Panc1 (cell line): ENCODE results near the gene IGFBP3. TPM values are rescaled to one million over a fixed set of nuclear protein-coding genes. Genes with fewer than 3 reads are reported as not detected.

Source experiments
- ATAC-seq: fragments of 200-7000 bp; cut with Tn5 transposase; 2 replicates; pipeline ENCODE4 v1.9.1; 2020; ENCODE audit warnings: mild to moderate bottlenecking, moderate library complexity
- BruUV-seq: library from RNA; stranded (reverse); fragments of 400-500 nt; replicated peaks from 2 replicates; lab custom pipeline; 2021; lab: Mats Ljungman, UMichigan
- CTCF ChIA-PET: fragments of 300-600 bp; sonication (Branson Sonifier 250); formaldehyde crosslinking; loops from one replicate; lab custom pipeline; 2022; ENCODE audit warnings: antibody characterized with exemption; lab: Charles Lee
- POLR2A ChIA-PET: fragments of 300-600 bp; sonication (Branson Sonifier 250); formaldehyde crosslinking; loops from one replicate; lab custom pipeline; 2022; ENCODE audit warnings: antibody characterized with exemption; lab: Charles Lee
- DNase-seq: peaks from one replicate; pipeline ENCODE4 v3.0.0-alpha.2; 2010; ENCODE audit warnings: low read depth, low spot score
- H3K27ac ChIP-seq: 2 replicates; pipeline ENCODE4 v1.5.1; 2011; ENCODE audit warnings: mild to moderate bottlenecking, low read length, inconsistent platforms
- H3K27me3 ChIP-seq: fragments of 200-500 bp; sonication (Bioruptor generic); 2 replicates; pipeline ENCODE4 v1.6.0; 2014; ENCODE audit warnings: low read length, inconsistent platforms; ENCODE audit not compliant: control insufficient read depth, insufficient read depth
- H3K36me3 ChIP-seq: fragments of 200-500 bp; sonication (Bioruptor generic); 2 replicates; pipeline ENCODE4 v1.5.1; 2014; ENCODE audit warnings: inconsistent platforms, mild to moderate bottlenecking, low read length, moderate library complexity; ENCODE audit not compliant: control insufficient read depth, insufficient read depth
- H3K4me1 ChIP-seq: 2 replicates; pipeline ENCODE4 v1.5.1; 2011; ENCODE audit warnings: inconsistent platforms, mild to moderate bottlenecking, low read length, moderate library complexity; ENCODE audit not compliant: control insufficient read depth, insufficient read depth
- H3K4me3 ChIP-seq, 2 experiments: 2 replicates each; pipeline ENCODE4 v1.5.1; 2011 to 2012; ENCODE audit warnings: low read depth in 2 of 2, low read length in 2 of 2, mild to moderate bottlenecking in 2 of 2, inconsistent platforms in 1 of 2, moderate library complexity in 1 of 2
- H3K9me3 ChIP-seq: fragments of 200-500 bp; sonication (Bioruptor generic); 2 replicates; pipeline ENCODE4 v1.5.1; 2014; ENCODE audit warnings: low read depth, mild to moderate bottlenecking, inconsistent platforms, low read length, moderate library complexity; ENCODE audit not compliant: control insufficient read depth, insufficient read depth
- POLR2AphosphoS5 ChIP-seq: IDR thresholded peaks from 2 replicates; pipeline ENCODE4 v1.6.1; 2012; ENCODE audit warnings: mild to moderate bottlenecking, low read depth, low read length, moderate library complexity
- REST ChIP-seq, 2 experiments: IDR thresholded peaks; 2 replicates each; pipeline ENCODE4 v1.6.1; 2011 to 2012; ENCODE audit warnings: low read depth in 2 of 2, control low read depth in 1 of 2, low read length in 1 of 2, mild to moderate bottlenecking in 1 of 2, moderate library complexity in 1 of 2; ENCODE audit not compliant: insufficient read depth in 1 of 2
- SIN3A ChIP-seq: IDR thresholded peaks from 2 replicates; pipeline ENCODE4 v1.6.1; 2012; ENCODE audit warnings: low read depth, mild to moderate bottlenecking, low read length, moderate library complexity, borderline replicate concordance; ENCODE audit not compliant: insufficient read depth
- TCF7L2 ChIP-seq: IDR thresholded peaks from 2 replicates; pipeline ENCODE4 v1.6.1; 2011; ENCODE audit warnings: mild to moderate bottlenecking, low read depth, low read length, inconsistent platforms
- in situ Hi-C: cut with HindIII; loops from 2 replicates; pipeline ENCODE4 v1.10.0; 2016; ENCODE audit warnings: low sequenced_read_pairs, low pct_unique_long_range_greater_than_20kb
- intact Hi-C: fragments of 100-400 bp; cut with micrococcal nuclease; formaldehyde crosslinking; loops from one replicate; pipeline ENCODE4 v1.10.0; 2022; ENCODE audit not compliant: unreplicated experiment
- total RNA-seq: library from RNA; stranded (reverse); gene quantifications from one replicate; pipeline ENCODE4 v1.2.1, GENCODE V29; 2021; ENCODE audit not compliant: unreplicated experiment
- TF ChIP-seq, protein P1 (sequence below): fragments of 450-650 bp; IDR thresholded peaks from 2 replicates; pipeline ENCODE4 v1.5.1; 2017; ENCODE audit warnings: mild to moderate bottlenecking

Gene IGFBP3
- total RNA-seq, 1 experiment from 2014 or later: 6.0 TPM

DNA sequence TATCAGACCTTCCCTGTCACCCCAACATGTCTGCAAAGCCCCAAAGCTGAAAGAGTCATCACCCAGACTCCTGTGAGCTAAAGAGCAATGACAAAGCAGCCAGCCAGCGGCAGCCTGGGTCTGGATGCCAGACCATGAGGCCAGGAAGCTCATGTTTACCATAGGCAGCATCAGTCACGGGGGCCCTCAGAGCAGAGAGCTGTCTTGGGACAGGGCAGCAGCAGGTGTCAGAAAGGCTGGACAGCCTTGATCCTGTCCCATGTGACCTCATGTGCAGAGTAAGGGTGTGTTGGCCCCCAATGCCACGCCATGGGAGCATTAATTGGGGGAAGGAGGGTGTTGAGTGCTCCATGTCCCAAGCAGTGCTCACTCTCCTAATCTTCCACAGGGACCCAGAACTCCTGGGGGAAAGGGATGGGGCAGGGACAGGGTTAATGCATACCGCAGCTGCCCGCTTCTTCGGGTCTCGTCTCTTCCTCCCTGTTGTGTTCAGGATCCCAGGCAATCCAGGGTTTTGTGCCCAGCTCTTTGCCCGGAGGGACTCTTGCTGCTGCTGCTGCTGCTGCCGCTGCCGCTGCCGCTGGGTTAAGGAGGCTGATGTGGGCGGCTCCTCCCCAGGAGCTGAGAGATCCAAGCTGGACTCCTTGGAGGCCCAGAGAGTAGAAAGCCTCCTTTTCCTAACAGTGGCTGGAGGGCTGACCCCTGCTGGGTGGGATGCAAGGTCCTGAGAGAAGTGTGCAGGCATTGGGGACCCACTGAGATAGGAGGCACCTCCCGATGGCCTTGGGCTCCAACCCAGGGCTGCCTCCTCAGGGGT, 55.3 kb downstream of the IGFBP3 start:
- CTCF ChIA-PET: no interaction called here
- no TSS peak for BruUV-seq
- no peaks in the 10 kb centered on the region for H3K36me3 ChIP-seq

GRCh38 chr7:45863715-45864114, 57.4 kb downstream of the IGFBP3 start:
- no peaks in the 10 kb centered on the region for H3K36me3 ChIP-seq
- no peak overlapping the region for H3K4me3 ChIP-seq
- TF ChIP-seq, protein P1, sequence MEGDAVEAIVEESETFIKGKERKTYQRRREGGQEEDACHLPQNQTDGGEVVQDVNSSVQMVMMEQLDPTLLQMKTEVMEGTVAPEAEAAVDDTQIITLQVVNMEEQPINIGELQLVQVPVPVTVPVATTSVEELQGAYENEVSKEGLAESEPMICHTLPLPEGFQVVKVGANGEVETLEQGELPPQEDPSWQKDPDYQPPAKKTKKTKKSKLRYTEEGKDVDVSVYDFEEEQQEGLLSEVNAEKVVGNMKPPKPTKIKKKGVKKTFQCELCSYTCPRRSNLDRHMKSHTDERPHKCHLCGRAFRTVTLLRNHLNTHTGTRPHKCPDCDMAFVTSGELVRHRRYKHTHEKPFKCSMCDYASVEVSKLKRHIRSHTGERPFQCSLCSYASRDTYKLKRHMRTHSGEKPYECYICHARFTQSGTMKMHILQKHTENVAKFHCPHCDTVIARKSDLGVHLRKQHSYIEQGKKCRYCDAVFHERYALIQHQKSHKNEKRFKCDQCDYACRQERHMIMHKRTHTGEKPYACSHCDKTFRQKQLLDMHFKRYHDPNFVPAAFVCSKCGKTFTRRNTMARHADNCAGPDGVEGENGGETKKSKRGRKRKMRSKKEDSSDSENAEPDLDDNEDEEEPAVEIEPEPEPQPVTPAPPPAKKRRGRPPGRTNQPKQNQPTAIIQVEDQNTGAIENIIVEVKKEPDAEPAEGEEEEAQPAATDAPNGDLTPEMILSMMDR: peak; percentile 45
- TF ChIP-seq REST (IDR thresholded peaks at IDR 0.05; ENCODE audit: insufficient read depth in 1 of 2, low read depth in 2 of 2, low read length in 1 of 2): no peak
- no peaks in the 10 kb centered on the region for H3K9me3 ChIP-seq
- intact Hi-C loops (no loop called here), in situ Hi-C loops (no loop called here)
- ChIA-PET POLR2A (interaction anchor here (0.7 kb wide), 1 partner anchor 453 kb away, joined by 3 read pairs; no protein-coding TSS in a partner anchor), CTCF (interaction anchor here (0.6 kb wide), 1 partner anchor 17 kb away, joined by 3 read pairs; no protein-coding TSS in a partner anchor)
- no peak overlapping the region for H3K27ac ChIP-seq
- no peak for DNase-seq
- peaks cover 10% of the 10 kb centered on the region for H3K27me3 ChIP-seq
- 0 out of 2 replicates have a peak, but pooled peaks have one; percentile 33 for ATAC-seq
- no peaks in the 10 kb centered on the region for H3K4me1 ChIP-seq
- BruUV-seq: no TSS peak

More for the DNA sequence above, 55.3 kb downstream of the IGFBP3 start:
- POLR2A ChIA-PET: no interaction called here
- no peaks in the 10 kb centered on the region for H3K9me3 ChIP-seq
- DNase-seq (no peak), ATAC-seq (peak; percentile 37; the same call in 1 of the 2 replicates)
- TF ChIP-seq REST (IDR thresholded peaks at IDR 0.05; ENCODE audit: insufficient read depth in 1 of 2, low read depth in 2 of 2, low read length in 1 of 2) (no peak), TCF7L2 (no peak), POLR2AphosphoS5 (no peak), SIN3A (no peak)
- TF ChIP-seq, protein P1: no peak
- in situ Hi-C loops: no loop called here
- H3K4me1 ChIP-seq: no peaks in the 10 kb centered on the region
- intact Hi-C loops: no loop called here
- H3K4me3 ChIP-seq: no peak overlapping the region
- H3K27me3 ChIP-seq: peaks cover 12% of the 10 kb centered on the region
- H3K27ac ChIP-seq: no peak overlapping the region
